ENCODE measurements around the gene HLA-DOB.

DNA sequence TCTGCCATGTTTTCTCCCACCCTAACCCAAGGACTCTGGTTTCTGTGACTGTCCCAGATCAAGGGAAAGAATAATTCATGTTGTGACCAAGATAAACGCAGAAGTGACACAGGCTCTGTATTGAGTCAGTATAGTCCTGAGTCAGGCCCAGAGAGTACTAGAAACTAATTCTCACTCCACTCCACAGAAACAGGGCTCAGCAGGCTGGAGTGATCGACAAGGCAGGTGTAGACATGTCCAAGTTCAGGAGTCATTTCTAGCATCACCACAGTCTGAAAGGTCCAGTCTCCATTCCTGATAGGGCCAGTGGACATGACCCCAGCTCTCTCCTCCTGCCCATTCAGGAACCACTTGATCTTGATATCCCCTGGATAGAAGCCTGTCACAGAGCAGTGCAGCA lies 2.7 kb downstream of the HLA-DOB start:
- TF ChIP-seq EP300 (IDR thresholded peaks at IDR 0.05) (no peak), POLR2AphosphoS5 (IDR thresholded peaks at IDR 0.05) (no peak), POLR2A (IDR thresholded peaks at IDR 0.05) (no peak)
- TF ChIP-seq, protein P1, sequence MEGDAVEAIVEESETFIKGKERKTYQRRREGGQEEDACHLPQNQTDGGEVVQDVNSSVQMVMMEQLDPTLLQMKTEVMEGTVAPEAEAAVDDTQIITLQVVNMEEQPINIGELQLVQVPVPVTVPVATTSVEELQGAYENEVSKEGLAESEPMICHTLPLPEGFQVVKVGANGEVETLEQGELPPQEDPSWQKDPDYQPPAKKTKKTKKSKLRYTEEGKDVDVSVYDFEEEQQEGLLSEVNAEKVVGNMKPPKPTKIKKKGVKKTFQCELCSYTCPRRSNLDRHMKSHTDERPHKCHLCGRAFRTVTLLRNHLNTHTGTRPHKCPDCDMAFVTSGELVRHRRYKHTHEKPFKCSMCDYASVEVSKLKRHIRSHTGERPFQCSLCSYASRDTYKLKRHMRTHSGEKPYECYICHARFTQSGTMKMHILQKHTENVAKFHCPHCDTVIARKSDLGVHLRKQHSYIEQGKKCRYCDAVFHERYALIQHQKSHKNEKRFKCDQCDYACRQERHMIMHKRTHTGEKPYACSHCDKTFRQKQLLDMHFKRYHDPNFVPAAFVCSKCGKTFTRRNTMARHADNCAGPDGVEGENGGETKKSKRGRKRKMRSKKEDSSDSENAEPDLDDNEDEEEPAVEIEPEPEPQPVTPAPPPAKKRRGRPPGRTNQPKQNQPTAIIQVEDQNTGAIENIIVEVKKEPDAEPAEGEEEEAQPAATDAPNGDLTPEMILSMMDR (IDR thresholded peaks at IDR 0.05) = no peak

All from upper lobe of left lung (tissue), 4 donors.